ENCODE results near the gene ARID1B.

Gene ARID1B

GRCh38 chr6:157076451-157076822 is 299.3 kb downstream of the ARID1B start:
- no peak for DNase-seq (ENCODE audit: low spot score)

- no peak for DNase-seq (ENCODE audit: low spot score)
Measured at GRCh38 chr6:157077251-157077650, 300.1 kb downstream of the ARID1B start.

- DNase-seq (ENCODE audit: low spot score), result no peak
Measured at GRCh38 chr6:157078326-157078725, 301.1 kb downstream of the ARID1B start.

- no peak for DNase-seq (ENCODE audit: low spot score)
Measured at GRCh38 chr6:157079277-157079676, 302.1 kb downstream of the ARID1B start.

- DNase-seq (ENCODE audit: low spot score), result no peak
Measured at GRCh38 chr6:157079771-157080170, 302.6 kb downstream of the ARID1B start.

GRCh38 chr6:157080986-157081391 is 303.8 kb downstream of the ARID1B start:
- no peak for DNase-seq (ENCODE audit: low spot score)

- no peak for DNase-seq (ENCODE audit: low spot score)
Measured at GRCh38 chr6:157083343-157083742, 306.2 kb downstream of the ARID1B start.

GRCh38 chr6:157086632-157087031 is 309.5 kb downstream of the ARID1B start:
- no peak for DNase-seq (ENCODE audit: low spot score)

GRCh38 chr6:157087974-157088373 is 310.8 kb downstream of the ARID1B start:
- DNase-seq (ENCODE audit: low spot score), result no peak

GRCh38 chr6:157088841-157089240 is 311.7 kb downstream of the ARID1B start:
- DNase-seq (ENCODE audit: low spot score), result no peak

GRCh38 chr6:157089258-157089657 is 312.1 kb downstream of the ARID1B start:
- DNase-seq (ENCODE audit: low spot score), result no peak

GRCh38 chr6:157089851-157090250 is 312.7 kb downstream of the ARID1B start:
- DNase-seq (ENCODE audit: low spot score), result no peak

GRCh38 chr6:157090736-157091135 is 313.6 kb downstream of the ARID1B start:
- no peak for DNase-seq (ENCODE audit: low spot score)

GRCh38 chr6:157091243-157091642 is 314.1 kb downstream of the ARID1B start:
- no peak for DNase-seq (ENCODE audit: low spot score)

- no peak for DNase-seq (ENCODE audit: low spot score)
Measured at GRCh38 chr6:157091856-157092460, 314.8 kb downstream of the ARID1B start.

- peak; percentile 74 for DNase-seq (ENCODE audit: low spot score)
Measured at GRCh38 chr6:157092736-157093135, 315.6 kb downstream of the ARID1B start.

GRCh38 chr6:157093536-157093935 is 316.4 kb downstream of the ARID1B start:
- no peak for DNase-seq (ENCODE audit: low spot score)

- no peak for DNase-seq (ENCODE audit: low spot score)
Measured at GRCh38 chr6:157094038-157094437, 316.9 kb downstream of the ARID1B start.

- no peak for DNase-seq (ENCODE audit: low spot score)
Measured at GRCh38 chr6:157095084-157095483, 317.9 kb downstream of the ARID1B start.

- DNase-seq (ENCODE audit: low spot score), result no peak
Measured at GRCh38 chr6:157095569-157095968, 318.4 kb downstream of the ARID1B start.

- DNase-seq (ENCODE audit: low spot score), result no peak
Measured at GRCh38 chr6:157096105-157096504, 318.9 kb downstream of the ARID1B start.

- no peak for DNase-seq (ENCODE audit: low spot score)
Measured at GRCh38 chr6:157096522-157096921, 319.3 kb downstream of the ARID1B start.

- no peak for DNase-seq (ENCODE audit: low spot score)
Measured at GRCh38 chr6:157097255-157097955, 320.2 kb downstream of the ARID1B start.

GRCh38 chr6:157098999-157099398 is 321.8 kb downstream of the ARID1B start:
- DNase-seq (ENCODE audit: low spot score), result no peak
